IPS-18c (cell line): Measurements from ENCODE around the gene KCTD15.

ENCODE experiments used
- H3K4me3 ChIP-seq: 2 replicates; pipeline ENCODE4 v1.7.0; 2013; ENCODE audit warnings: low read depth, mild to moderate bottlenecking, low read length, moderate library complexity; ENCODE audit not compliant: insufficient read depth
- H3K9me3 ChIP-seq: one replicate; pipeline ENCODE4 v1.6.1; 2013; ENCODE audit warnings: mild to moderate bottlenecking, low read length, moderate library complexity; ENCODE audit not compliant: control insufficient read depth, insufficient read depth

The KCTD15 gene

DNA sequence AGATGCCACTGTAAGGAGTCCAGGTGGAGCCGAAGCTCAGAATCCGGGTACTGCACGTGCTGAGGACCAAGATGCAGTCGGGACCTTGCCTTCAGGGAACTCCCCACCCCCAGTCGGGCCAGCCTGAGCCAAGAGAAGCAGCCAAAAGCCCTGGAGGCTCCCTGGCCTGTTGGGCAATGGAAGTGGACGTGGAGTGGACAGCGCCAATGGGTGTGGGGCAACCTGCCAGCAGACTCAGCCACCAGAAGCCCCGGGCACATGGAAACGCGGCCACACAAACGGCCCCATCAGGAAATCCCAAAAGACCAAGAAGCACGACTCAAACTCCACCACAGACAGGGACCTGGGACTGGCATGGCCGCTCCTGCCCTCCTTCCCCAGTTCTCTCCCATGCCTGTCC, 30.0 kb upstream of the KCTD15 start:
- H3K9me3 ChIP-seq: peaks cover 2% of the 10 kb centered on the region
- no peak overlapping the region for H3K4me3 ChIP-seq

DNA sequence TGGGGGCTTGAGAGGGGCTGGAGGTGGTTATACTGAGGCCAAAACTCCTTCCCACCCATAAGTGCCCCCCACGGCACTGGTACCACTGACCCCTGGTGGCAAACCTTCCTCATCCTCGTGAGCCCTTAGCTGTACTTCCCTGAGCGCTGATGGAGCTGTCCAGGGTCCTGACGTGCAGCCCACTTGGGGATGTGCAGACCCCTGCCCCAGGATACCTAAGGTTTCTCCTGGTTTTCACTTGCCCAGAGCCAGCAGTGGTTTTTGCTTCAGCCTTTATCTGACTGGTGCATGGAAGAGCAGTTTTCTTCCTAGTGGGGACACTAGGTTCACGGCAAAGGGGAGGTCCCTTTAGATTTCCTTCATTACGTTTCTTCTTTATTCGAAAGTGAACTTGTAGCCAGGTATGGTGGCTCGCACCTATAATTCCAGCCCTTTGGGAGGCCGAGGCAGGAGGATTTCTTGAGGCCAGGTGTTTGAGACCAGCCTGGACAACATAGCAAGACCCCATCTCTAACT, 28.7 kb upstream of the KCTD15 start:
- Histone ChIP-seq H3K4me3 (no peak overlapping the region), H3K9me3 (no peaks in the 10 kb centered on the region)

DNA sequence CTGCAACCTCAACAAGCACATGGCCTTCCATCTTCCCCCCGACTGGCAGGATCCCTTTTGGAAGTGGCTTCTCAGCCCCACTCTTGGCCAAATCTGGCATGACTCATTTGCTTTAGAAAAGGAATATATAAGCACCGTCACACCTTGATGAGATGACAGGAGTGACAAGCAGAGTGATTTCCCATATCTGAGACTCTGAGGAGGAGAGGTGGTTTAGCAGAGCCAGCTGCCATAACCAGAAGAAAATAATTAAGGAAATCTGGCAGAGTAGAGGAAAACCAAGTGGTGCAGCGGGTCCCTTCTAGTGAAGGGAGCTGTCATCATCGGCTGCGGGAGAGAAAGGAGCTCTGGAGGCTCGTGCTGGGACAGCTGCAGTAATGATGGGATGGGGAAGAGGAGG, 27.5 kb upstream of the KCTD15 start:
- Histone ChIP-seq H3K4me3 (no peak overlapping the region), H3K9me3 (peaks cover 2% of the 10 kb centered on the region)

DNA sequence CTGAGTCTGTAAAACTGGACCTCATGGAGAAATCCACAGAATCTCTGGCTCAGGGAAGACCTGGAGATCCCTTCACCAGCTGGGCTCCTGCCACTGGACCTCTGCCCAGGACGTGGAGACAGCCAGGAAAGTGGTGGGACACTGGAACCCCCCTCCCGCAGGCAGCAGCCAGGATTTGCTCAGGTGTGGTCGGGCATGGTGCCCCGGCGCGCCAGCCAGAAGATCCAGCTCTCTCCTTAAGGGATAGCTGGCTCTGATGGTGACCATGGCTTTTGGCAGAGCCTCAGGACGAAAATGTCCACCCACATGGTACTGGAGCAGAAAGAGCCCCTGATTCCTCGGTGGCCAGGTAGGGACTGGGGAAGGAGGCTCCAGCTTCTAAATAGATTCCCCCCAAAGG, 26.6 kb upstream of the KCTD15 start:
- Histone ChIP-seq H3K4me3 (no peak overlapping the region), H3K9me3 (peaks cover 2% of the 10 kb centered on the region)

DNA sequence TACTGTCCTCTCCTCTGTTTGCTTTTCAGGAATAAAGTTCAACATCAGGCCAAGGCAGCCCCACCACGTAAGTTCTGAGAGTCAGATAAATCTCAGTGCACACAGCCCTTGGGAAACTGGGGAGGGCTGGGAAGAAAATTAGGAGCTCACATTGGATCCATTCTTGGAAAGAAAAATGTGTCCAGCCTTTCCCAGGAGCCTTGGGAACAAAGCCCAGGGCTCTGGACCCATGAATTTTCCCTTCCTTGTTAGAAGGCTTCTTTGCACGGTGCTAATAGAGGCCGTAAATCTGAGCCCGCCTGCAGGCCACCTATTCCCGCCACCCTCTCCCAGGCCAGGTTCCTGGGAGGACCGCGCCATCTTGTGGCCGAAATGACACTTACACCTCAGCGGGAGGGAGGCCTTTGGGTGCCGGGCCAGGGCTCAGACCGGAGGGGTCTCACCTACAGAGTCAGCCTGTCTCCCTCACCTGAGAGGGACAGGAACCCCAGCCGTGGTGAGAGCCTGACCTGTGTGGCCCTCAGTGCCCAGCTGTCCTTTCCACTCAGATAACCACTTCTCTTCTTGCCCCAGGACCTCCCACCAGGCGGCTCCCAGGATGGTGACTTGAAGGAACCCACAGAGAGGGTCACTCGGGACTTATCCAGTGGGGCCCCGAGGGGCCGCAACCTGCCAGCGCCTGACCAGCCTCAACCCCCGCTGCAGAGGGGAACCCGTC, 25.1 kb upstream of the KCTD15 start:
- Histone ChIP-seq H3K4me3 (no peak overlapping the region), H3K9me3 (peaks cover 2% of the 10 kb centered on the region)

- Histone ChIP-seq H3K4me3 (no peak overlapping the region), H3K9me3 (peaks cover 2% of the 10 kb centered on the region)
Observed at GRCh38 chr19:33772102-33772857, 24.4 kb upstream of the KCTD15 start.

GRCh38 chr19:33772858-33773180, 23.9 kb upstream of the KCTD15 start:
- Histone ChIP-seq H3K9me3 (peaks cover 2% of the 10 kb centered on the region), H3K4me3 (no peak overlapping the region)

GRCh38 chr19:33773704-33774624, 22.7 kb upstream of the KCTD15 start:
- H3K9me3 ChIP-seq: peaks cover 2% of the 10 kb centered on the region

DNA sequence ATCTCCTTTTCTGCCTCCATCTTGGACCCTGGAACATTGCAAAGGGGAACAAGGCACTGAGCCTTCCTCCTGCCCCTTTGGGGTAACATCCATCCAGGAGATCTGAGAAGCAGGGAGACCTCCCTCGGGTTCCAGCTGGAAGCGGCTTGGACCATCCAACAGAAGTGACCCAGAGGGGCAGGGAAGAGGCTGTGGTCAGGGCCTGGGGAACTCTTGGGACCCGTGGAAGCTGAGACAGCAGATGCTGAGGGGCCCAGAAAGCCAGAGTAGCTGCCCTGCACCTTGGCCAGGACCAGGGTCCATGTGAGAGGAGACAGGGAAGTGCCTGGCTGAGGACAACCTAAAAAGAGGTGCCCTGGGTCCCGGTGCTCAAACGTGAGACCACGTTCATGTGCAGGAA, 21.9 kb upstream of the KCTD15 start:
- H3K9me3 ChIP-seq: peaks cover 2% of the 10 kb centered on the region
- H3K4me3 ChIP-seq: no peak overlapping the region

More at GRCh38 chr19:33773704-33774624, 22.7 kb upstream of the KCTD15 start:
- H3K4me3 ChIP-seq: no peak overlapping the region

GRCh38 chr19:33775731-33776487, 20.8 kb upstream of the KCTD15 start:
- Histone ChIP-seq H3K9me3 (peaks cover 5% of the 10 kb centered on the region), H3K4me3 (no peak overlapping the region)

- H3K9me3 ChIP-seq: peaks cover 5% of the 10 kb centered on the region
- H3K4me3 ChIP-seq: no peak overlapping the region
Observed at GRCh38 chr19:33777351-33777750, 19.3 kb upstream of the KCTD15 start.

GRCh38 chr19:33777753-33778088, 18.9 kb upstream of the KCTD15 start:
- no peak overlapping the region for H3K4me3 ChIP-seq
- peaks cover 5% of the 10 kb centered on the region for H3K9me3 ChIP-seq

DNA sequence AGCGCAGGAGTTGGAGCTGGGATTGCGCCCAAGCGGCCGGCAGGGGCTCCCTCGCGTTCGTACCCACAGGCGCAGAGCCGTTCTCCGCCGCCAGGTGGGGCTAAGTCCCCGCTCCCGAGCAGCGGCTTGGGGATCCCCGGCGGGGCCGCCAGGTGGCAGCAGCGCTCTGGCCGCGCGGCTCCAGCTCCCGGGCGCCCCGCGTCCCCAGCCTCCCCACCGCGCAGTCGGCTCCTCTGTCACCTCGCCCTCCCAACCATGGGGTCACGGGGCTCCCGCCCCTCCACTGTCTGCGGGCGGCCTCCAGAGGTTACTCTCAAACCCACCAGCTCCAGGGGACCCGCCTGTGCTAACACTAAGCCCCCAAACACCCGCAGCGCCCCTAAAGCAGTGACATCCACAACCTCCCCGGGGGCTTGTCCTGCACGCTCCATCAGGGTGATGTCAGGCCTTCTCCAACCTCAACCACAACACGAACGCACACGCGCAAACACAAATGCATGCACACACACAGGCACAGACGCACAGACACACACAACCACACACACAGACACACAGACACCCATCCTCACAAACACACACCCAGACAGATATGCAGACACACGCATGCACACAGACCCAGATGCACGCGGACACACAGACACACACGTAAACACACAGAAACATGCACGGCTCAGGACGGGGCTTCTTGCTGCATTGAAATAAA, 18.4 kb upstream of the KCTD15 start:
- Histone ChIP-seq H3K4me3 (peak overlapping the region; percentile 28; the same call in 1 of the 2 replicates), H3K9me3 (peaks cover 4% of the 10 kb centered on the region)

- H3K4me3 ChIP-seq: no peak overlapping the region
- H3K9me3 ChIP-seq: peaks cover 3% of the 10 kb centered on the region
Observed at GRCh38 chr19:33779849-33780248, 16.8 kb upstream of the KCTD15 start.

- Histone ChIP-seq H3K4me3 (no peak overlapping the region), H3K9me3 (peaks cover 3% of the 10 kb centered on the region)
Observed at GRCh38 chr19:33780251-33780650, 16.4 kb upstream of the KCTD15 start.

DNA sequence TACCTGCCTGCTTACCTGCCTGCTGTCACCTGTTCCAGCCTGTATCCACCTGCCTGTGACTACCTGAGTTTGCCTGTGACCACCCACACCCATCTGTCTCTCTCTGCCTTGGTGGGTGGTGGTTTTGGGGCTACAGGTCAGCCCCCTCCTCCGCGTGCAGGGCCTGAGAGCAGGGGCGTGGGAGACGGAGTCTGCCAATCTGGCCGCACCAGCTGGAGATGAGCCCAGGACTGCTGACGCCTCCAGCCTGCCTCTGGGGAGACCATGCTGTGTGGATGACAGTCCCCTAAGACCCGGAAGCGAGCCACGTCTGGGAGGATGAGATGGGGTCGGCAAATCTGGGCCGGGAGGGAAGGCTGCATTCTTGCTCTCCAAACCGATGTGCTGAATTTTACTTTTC, 15.9 kb upstream of the KCTD15 start:
- no peak overlapping the region for H3K4me3 ChIP-seq
- H3K9me3 ChIP-seq: peaks cover 3% of the 10 kb centered on the region
